BE2C (cell line): ENCODE results near the gene ATP6V0E2.
"Not testable (repeated sequence)": the region's sequence is repeated elsewhere in the genome, so short reads cannot be mapped to it uniquely, and the experiment has no call there.

ENCODE experiments used
- DNase-seq: peaks from one replicate; pipeline ENCODE4 v3.0.0-alpha.2; 2020
- H3K27me3 ChIP-seq: fragments of 250-450 bp; sonication (Bioruptor Pico); 2 replicates; pipeline ENCODE4 v1.5.1; 2020; ENCODE audit warnings: mild to moderate bottlenecking
- H3K36me3 ChIP-seq: fragments of 250-450 bp; sonication (Bioruptor Pico); 2 replicates; pipeline ENCODE4 v1.5.1; 2020; ENCODE audit warnings: mild to moderate bottlenecking
- H3K4me1 ChIP-seq: fragments of 250-450 bp; sonication (Bioruptor Pico); 2 replicates; pipeline ENCODE4 v1.5.1; 2020
- H3K4me3 ChIP-seq: 2 replicates; pipeline ENCODE4 v1.5.1; 2011; ENCODE audit warnings: low read depth, low read length
- H3K9me3 ChIP-seq: fragments of 250-450 bp; sonication (Bioruptor Pico); 2 replicates; pipeline ENCODE4 v1.5.1; 2020
- CTCF ChIP-seq: IDR thresholded peaks from 2 replicates; pipeline ENCODE4 v1.5.1; 2012; ENCODE audit warnings: mild to moderate bottlenecking, low read depth, low read length

The ATP6V0E2 gene

GRCh38 chr7:149885191-149886017 lies 11.6 kb downstream of the ATP6V0E2 start:
- Histone ChIP-seq H3K4me3 (no peak overlapping the region), H3K4me1 (peaks cover 7% of the 10 kb centered on the region), H3K36me3 (no peaks in the 10 kb centered on the region), H3K27me3 (no peaks in the 10 kb centered on the region), H3K9me3 (no peaks in the 10 kb centered on the region; the same call in 1 of the 2 replicates)
- no peak for DNase-seq
- no peak for TF ChIP-seq CTCF

- peaks cover 7% of the 10 kb centered on the region for H3K4me1 ChIP-seq
- H3K27me3 ChIP-seq, result no peaks in the 10 kb centered on the region
- no peaks in the 10 kb centered on the region for H3K36me3 ChIP-seq
- no peak overlapping the region for H3K4me3 ChIP-seq
- no peaks in the 10 kb centered on the region; the same call in 1 of the 2 replicates for H3K9me3 ChIP-seq
- TF ChIP-seq CTCF, result no peak
- no peak for DNase-seq
Measured at GRCh38 chr7:149886018-149886415, 12.2 kb downstream of the ATP6V0E2 start.

- peaks cover 7% of the 10 kb centered on the region for H3K4me1 ChIP-seq
- no peak for TF ChIP-seq CTCF
Measured at GRCh38 chr7:149887311-149887710, 13.5 kb downstream of the ATP6V0E2 start.

GRCh38 chr7:149890715-149891114 lies 16.9 kb downstream of the ATP6V0E2 start:
- not testable (repeated sequence) for H3K9me3 ChIP-seq, H3K4me3 ChIP-seq, H3K4me1 ChIP-seq, H3K27me3 ChIP-seq, H3K36me3 ChIP-seq, DNase-seq

More at GRCh38 chr7:149887311-149887710, 13.5 kb downstream of the ATP6V0E2 start:
- DNase-seq, result no peak
- Histone ChIP-seq H3K36me3 (no peaks in the 10 kb centered on the region), H3K9me3 (no peaks in the 10 kb centered on the region; the same call in 1 of the 2 replicates), H3K27me3 (no peaks in the 10 kb centered on the region), H3K4me3 (no peak overlapping the region)

GRCh38 chr7:149894957-149895356 lies 21.2 kb downstream of the ATP6V0E2 start:
- not testable (repeated sequence) for H3K36me3 ChIP-seq, H3K27me3 ChIP-seq, H3K4me3 ChIP-seq, H3K4me1 ChIP-seq, H3K9me3 ChIP-seq, DNase-seq

- H3K4me3 ChIP-seq, H3K27me3 ChIP-seq, H3K36me3 ChIP-seq, DNase-seq, H3K4me1 ChIP-seq, H3K9me3 ChIP-seq: not testable (repeated sequence)
Measured at GRCh38 chr7:149907776-149908376, 34.1 kb downstream of the ATP6V0E2 start.

- not testable (repeated sequence) for H3K36me3 ChIP-seq, DNase-seq, H3K4me3 ChIP-seq, H3K4me1 ChIP-seq, H3K9me3 ChIP-seq, H3K27me3 ChIP-seq
Measured at GRCh38 chr7:149910219-149910618, 36.5 kb downstream of the ATP6V0E2 start.

- DNase-seq, H3K4me1 ChIP-seq, H3K36me3 ChIP-seq, H3K27me3 ChIP-seq, H3K4me3 ChIP-seq, H3K9me3 ChIP-seq: not testable (repeated sequence)
Measured at GRCh38 chr7:149912126-149912525, 38.4 kb downstream of the ATP6V0E2 start.

- H3K9me3 ChIP-seq, H3K4me3 ChIP-seq, DNase-seq, H3K36me3 ChIP-seq, H3K27me3 ChIP-seq, H3K4me1 ChIP-seq: not testable (repeated sequence)
Measured at GRCh38 chr7:149926414-149926813, 52.6 kb downstream of the ATP6V0E2 start.
